ENCODE results near the gene DENND5B.

GRCh38 chr12:31633464-31633863, 42.5 kb upstream of the DENND5B start:
- TF ChIP-seq CTCF (IDR thresholded peaks at IDR 0.05; ENCODE audit: low read depth, low read length, missing input control) = no peak
- no peak for TF ChIP-seq TAF1 (conservative IDR thresholded peaks at IDR 0.05)
- TF ChIP-seq YY1 (IDR thresholded peaks at IDR 0.05) = no peak
- TF ChIP-seq EGR1 (IDR thresholded peaks at IDR 0.05; ENCODE audit: low read depth in 2 of 2) = no peak
- no peak for TF ChIP-seq FOXA2 (IDR thresholded peaks at IDR 0.05)
- TF ChIP-seq RAD21 (IDR thresholded peaks at IDR 0.05) = no peak
- no peak for TF ChIP-seq JUND (IDR thresholded peaks at IDR 0.05)
- TF ChIP-seq GABPA (IDR thresholded peaks at IDR 0.05 in 1 of 2, conservative IDR thresholded peaks at IDR 0.05 in 1 of 2) = no peak
- no peak for TF ChIP-seq ZBTB33 (IDR thresholded peaks at IDR 0.05)
- no peak for TF ChIP-seq MAX (IDR thresholded peaks at IDR 0.05)
- TF ChIP-seq REST (IDR thresholded peaks at IDR 0.05) = no peak
- TF ChIP-seq RXRA (IDR thresholded peaks at IDR 0.05) = no peak
- TF ChIP-seq ATF3 (IDR thresholded peaks at IDR 0.05) = no peak

All from liver (tissue), 3 donors.